K562 (cell line): ENCODE results near the gene EFCAB10. TPM values are rescaled to one million over a fixed set of nuclear protein-coding genes. Genes with fewer than 3 reads are reported as not detected.

Experiments
- CAMTA2 ChIP-seq: fragments of 250-450 bp; sonication (Bioruptor Pico); conservative IDR thresholded peaks from 2 replicates; pipeline ENCODE4 v1.5.1; 2022
- CBX8 ChIP-seq: fragments of 200-600 bp; sonication (generic); IDR thresholded peaks from 2 replicates; pipeline ENCODE4 v1.6.1; 2012; ENCODE audit warnings: borderline replicate concordance, mixed run types, low read depth, mild to moderate bottlenecking, moderate library complexity, mixed read lengths, low read length, control low read depth, inconsistent platforms; ENCODE audit not compliant: poor library complexity, severe bottlenecking; ENCODE audit errors: extremely low read depth
- ILF3 ChIP-seq: fragments of 450-650 bp; IDR thresholded peaks from 2 replicates; pipeline ENCODE4 v1.6.1; 2018; ENCODE audit warnings: antibody characterized with exemption, mild to moderate bottlenecking, moderate library complexity, borderline replicate concordance
- PHF21A ChIP-seq: fragments of 450-650 bp; IDR thresholded peaks from 2 replicates; pipeline ENCODE4 v1.6.1; 2017; ENCODE audit warnings: low read depth, borderline replicate concordance
- TGIF2 ChIP-seq: sonication (generic); formaldehyde crosslinking; IDR thresholded peaks from 2 replicates; pipeline ENCODE4 v1.8.1; 2022; ENCODE audit warnings: mild to moderate bottlenecking, missing genetic modification reagents, moderate library complexity
- ZBTB7A ChIP-seq: IDR thresholded peaks from 2 replicates; pipeline ENCODE4 v1.6.1; 2011; ENCODE audit warnings: low read depth, mild to moderate bottlenecking, low read length, moderate library complexity, borderline replicate concordance; ENCODE audit not compliant: control insufficient read depth
- ZNF184 ChIP-seq: sonication (generic); formaldehyde crosslinking; IDR thresholded peaks from 2 replicates; pipeline ENCODE4 v1.5.0; 2020; ENCODE audit warnings: missing genetic modification reagents
- ZNF212 ChIP-seq: fragments of 450-650 bp; formaldehyde crosslinking; IDR thresholded peaks from 2 replicates; pipeline ENCODE4 v1.4.0; 2020; ENCODE audit warnings: mild to moderate bottlenecking
- polyA plus RNA-seq, 8 experiments: library from polyadenylated mRNA; depleted of rRNA in 4 of 8; stranded (reverse) in 5 of 8; unstranded in 3 of 8; fragments of >200 nt; fragmentation: Nextera tagmentation in 2 of 8; fragmentation: Illumina TruSeq in 1 of 8; extraction: Ambion mirVana in 2 of 8; extraction: Trizol in 1 of 8; gene quantifications; 2 replicates each; pipeline versions ENCODE4 v1.2.1 to v1.2.3, GENCODE V29; 2011 to 2014; ENCODE audit warnings: inconsistent platforms in 1 of 8, missing spikeins in 1 of 8
- total RNA-seq, 7 experiments: library from RNA; depleted of rRNA in 6 of 7; stranded (reverse); fragments of >200 nt in 6 of 7; fragmentation: Illumina TruSeq in 2 of 7; extraction: Trizol in 2 of 7; gene quantifications; 2 replicates each; pipeline versions ENCODE4 v1.2.1 to v1.2.3, GENCODE V29; 2011 to 2021; ENCODE audit warnings: low replicate concordance in 1 of 7
- TF ChIP-seq, protein P1 (sequence below): sonication (generic); formaldehyde crosslinking; IDR thresholded peaks from 2 replicates; pipeline ENCODE4 v1.8.0; 2022; ENCODE audit warnings: mild to moderate bottlenecking, missing genetic modification reagents
- TF ChIP-seq, protein P2 (sequence below): fragments of 250-450 bp; sonication (Bioruptor Pico); IDR thresholded peaks from 2 replicates; pipeline ENCODE4 v1.4.0; 2020; ENCODE audit warnings: mild to moderate bottlenecking, moderate library complexity
- TF ChIP-seq, protein P3 (sequence below), 2 experiments: IDR thresholded peaks in 1 of 2; conservative IDR thresholded peaks in 1 of 2; 2 replicates each; pipeline ENCODE4 v1.6.1; 2016; ENCODE audit warnings: low read depth in 2 of 2, mild to moderate bottlenecking in 1 of 2, missing compliant biosample characterization in 1 of 2, missing genetic modification characterization in 1 of 2, moderate library complexity in 1 of 2
- TF ChIP-seq, protein P4 (sequence below): conservative IDR thresholded peaks from 2 replicates; pipeline ENCODE4 v1.6.1; 2011; ENCODE audit warnings: low read depth, mild to moderate bottlenecking, low read length; ENCODE audit not compliant: control insufficient read depth

The EFCAB10 gene
- total and polyA plus RNA-seq, 9 of the 15 experiments (the other 6 are each of a cell fraction or from before 2014, with no cell fraction given), result 5.0 to 21.4 (median 16.8) TPM

DNA sequence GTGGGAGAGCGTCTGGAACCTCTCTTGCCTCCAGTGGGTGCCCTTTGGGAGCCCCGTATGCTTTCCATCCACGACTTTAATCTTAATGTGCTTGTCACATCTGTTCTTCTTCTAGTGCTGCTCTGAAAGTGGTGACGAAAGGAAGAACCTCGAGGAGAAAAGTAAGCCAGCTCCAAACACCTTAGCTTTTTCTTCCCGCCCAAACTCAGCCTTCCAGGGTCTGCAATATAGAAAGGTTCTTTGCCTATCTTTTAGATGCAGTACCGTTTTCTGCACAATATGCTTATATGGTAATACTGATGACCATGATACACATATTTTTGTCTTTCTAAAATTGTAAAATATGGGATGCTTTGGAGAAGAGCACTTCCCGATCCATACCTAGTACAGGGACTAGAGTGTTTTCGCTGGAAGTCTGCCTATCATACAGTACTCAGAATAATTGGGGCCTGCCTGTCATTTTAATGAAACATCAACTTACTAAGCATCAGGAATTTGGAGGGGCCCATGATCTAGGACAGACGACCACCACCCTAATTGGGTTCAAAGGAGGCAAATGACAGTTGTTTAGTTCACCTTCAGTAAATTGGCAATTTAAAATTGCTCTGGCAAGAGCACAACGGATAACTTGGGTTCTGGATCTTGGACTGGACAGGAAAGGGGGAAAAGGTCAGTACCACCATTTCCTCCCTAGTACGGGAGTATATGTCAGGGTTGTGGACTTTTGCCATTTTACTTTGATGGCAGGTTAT lies 48.4 kb downstream of the EFCAB10 start (continued):
- TF ChIP-seq, protein P1, sequence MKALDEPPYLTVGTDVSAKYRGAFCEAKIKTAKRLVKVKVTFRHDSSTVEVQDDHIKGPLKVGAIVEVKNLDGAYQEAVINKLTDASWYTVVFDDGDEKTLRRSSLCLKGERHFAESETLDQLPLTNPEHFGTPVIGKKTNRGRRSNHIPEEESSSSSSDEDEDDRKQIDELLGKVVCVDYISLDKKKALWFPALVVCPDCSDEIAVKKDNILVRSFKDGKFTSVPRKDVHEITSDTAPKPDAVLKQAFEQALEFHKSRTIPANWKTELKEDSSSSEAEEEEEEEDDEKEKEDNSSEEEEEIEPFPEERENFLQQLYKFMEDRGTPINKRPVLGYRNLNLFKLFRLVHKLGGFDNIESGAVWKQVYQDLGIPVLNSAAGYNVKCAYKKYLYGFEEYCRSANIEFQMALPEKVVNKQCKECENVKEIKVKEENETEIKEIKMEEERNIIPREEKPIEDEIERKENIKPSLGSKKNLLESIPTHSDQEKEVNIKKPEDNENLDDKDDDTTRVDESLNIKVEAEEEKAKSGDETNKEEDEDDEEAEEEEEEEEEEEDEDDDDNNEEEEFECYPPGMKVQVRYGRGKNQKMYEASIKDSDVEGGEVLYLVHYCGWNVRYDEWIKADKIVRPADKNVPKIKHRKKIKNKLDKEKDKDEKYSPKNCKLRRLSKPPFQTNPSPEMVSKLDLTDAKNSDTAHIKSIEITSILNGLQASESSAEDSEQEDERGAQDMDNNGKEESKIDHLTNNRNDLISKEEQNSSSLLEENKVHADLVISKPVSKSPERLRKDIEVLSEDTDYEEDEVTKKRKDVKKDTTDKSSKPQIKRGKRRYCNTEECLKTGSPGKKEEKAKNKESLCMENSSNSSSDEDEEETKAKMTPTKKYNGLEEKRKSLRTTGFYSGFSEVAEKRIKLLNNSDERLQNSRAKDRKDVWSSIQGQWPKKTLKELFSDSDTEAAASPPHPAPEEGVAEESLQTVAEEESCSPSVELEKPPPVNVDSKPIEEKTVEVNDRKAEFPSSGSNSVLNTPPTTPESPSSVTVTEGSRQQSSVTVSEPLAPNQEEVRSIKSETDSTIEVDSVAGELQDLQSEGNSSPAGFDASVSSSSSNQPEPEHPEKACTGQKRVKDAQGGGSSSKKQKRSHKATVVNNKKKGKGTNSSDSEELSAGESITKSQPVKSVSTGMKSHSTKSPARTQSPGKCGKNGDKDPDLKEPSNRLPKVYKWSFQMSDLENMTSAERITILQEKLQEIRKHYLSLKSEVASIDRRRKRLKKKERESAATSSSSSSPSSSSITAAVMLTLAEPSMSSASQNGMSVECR (CRISPR knock-in tag), result no peak
- TF ChIP-seq, protein P2, sequence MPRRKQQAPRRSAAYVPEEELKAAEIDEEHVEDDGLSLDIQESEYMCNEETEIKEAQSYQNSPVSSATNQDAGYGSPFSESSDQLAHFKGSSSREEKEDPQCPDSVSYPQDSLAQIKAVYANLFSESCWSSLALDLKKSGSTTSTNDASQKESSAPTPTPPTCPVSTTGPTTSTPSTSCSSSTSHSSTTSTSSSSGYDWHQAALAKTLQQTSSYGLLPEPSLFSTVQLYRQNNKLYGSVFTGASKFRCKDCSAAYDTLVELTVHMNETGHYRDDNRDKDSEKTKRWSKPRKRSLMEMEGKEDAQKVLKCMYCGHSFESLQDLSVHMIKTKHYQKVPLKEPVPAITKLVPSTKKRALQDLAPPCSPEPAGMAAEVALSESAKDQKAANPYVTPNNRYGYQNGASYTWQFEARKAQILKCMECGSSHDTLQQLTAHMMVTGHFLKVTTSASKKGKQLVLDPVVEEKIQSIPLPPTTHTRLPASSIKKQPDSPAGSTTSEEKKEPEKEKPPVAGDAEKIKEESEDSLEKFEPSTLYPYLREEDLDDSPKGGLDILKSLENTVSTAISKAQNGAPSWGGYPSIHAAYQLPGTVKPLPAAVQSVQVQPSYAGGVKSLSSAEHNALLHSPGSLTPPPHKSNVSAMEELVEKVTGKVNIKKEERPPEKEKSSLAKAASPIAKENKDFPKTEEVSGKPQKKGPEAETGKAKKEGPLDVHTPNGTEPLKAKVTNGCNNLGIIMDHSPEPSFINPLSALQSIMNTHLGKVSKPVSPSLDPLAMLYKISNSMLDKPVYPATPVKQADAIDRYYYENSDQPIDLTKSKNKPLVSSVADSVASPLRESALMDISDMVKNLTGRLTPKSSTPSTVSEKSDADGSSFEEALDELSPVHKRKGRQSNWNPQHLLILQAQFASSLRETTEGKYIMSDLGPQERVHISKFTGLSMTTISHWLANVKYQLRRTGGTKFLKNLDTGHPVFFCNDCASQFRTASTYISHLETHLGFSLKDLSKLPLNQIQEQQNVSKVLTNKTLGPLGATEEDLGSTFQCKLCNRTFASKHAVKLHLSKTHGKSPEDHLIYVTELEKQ (CRISPR knock-in tag), result no peak
- TF ChIP-seq ZNF184 (CRISPR knock-in tag) (no peak), ILF3 (peak; percentile 41; the same call in 1 of the 2 replicates), ZNF212 (CRISPR knock-in tag) (0 out of 2 replicates have a peak, but pooled peaks have one; percentile 35), CBX8 (no peak), PHF21A (no peak), ZBTB7A (no peak), CAMTA2 (no peak), TGIF2 (CRISPR knock-in tag) (0 out of 2 replicates have a peak, but pooled peaks have one; percentile 49)
- TF ChIP-seq, protein P3, sequence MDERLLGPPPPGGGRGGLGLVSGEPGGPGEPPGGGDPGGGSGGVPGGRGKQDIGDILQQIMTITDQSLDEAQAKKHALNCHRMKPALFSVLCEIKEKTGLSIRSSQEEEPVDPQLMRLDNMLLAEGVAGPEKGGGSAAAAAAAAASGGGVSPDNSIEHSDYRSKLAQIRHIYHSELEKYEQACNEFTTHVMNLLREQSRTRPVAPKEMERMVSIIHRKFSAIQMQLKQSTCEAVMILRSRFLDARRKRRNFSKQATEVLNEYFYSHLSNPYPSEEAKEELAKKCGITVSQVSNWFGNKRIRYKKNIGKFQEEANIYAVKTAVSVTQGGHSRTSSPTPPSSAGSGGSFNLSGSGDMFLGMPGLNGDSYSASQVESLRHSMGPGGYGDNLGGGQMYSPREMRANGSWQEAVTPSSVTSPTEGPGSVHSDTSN (CRISPR knock-in tag; IDR thresholded peaks at IDR 0.05; ENCODE audit: low read depth), result no peak
- TF ChIP-seq, protein P3 (tag; conservative IDR thresholded peaks at IDR 0.05; ENCODE audit: low read depth), result no peak
- TF ChIP-seq, protein P4, sequence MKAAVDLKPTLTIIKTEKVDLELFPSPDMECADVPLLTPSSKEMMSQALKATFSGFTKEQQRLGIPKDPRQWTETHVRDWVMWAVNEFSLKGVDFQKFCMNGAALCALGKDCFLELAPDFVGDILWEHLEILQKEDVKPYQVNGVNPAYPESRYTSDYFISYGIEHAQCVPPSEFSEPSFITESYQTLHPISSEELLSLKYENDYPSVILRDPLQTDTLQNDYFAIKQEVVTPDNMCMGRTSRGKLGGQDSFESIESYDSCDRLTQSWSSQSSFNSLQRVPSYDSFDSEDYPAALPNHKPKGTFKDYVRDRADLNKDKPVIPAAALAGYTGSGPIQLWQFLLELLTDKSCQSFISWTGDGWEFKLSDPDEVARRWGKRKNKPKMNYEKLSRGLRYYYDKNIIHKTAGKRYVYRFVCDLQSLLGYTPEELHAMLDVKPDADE, result no peak
